Muscle of leg (tissue), 11 donors: ENCODE measurements around the gene FIGNL2. TPM values are rescaled to one million over a fixed set of nuclear protein-coding genes. Genes with fewer than 3 reads are reported as not detected.
A peak's percentile ranks its signal among the peaks of the same experiment; 100 is the strongest.

Source experiments
- DNase-seq: peaks from one replicate; pipeline ENCODE4 v3.0.0; 2013
- H3K27ac ChIP-seq: one replicate; pipeline ENCODE4 v1.5.1; 2013; ENCODE audit warnings: mild to moderate bottlenecking, low read length, control low read depth
- H3K27me3 ChIP-seq: one replicate; pipeline ENCODE4 v1.6.1; 2013; ENCODE audit warnings: low read length; ENCODE audit not compliant: control insufficient read depth, insufficient read depth
- H3K36me3 ChIP-seq: one replicate; pipeline ENCODE4 v1.6.1; 2013; ENCODE audit warnings: low read length; ENCODE audit not compliant: control insufficient read depth, insufficient read depth
- H3K4me1 ChIP-seq: one replicate; pipeline ENCODE4 v1.6.1; 2013; ENCODE audit warnings: low read length; ENCODE audit not compliant: control insufficient read depth, insufficient read depth
- H3K4me3 ChIP-seq: one replicate; pipeline ENCODE4 v1.5.1; 2013; ENCODE audit warnings: low read length, control low read depth
- H3K9me3 ChIP-seq: replicated peaks from 2 replicates; pipeline ENCODE4 v1.6.1; 2013; ENCODE audit warnings: low read depth, low read length; ENCODE audit not compliant: control insufficient read depth
- WGBS: methylation state at CpG from one replicate; pipeline ENCODE4 v1.1.5; 2013; ENCODE audit warnings: missing lambda C conversion rate; ENCODE audit not compliant: insufficient coverage; 5-methylcytosine and 5-hydroxymethylcytosine counted together
- polyA plus RNA-seq, 8 donors: library from polyadenylated mRNA; unstranded; fragments of 120-200 nt; gene quantifications; one replicate each; pipeline versions ENCODE4 v1.2.1 to v1.2.3, GENCODE V29; 2013; ENCODE audit warnings: inconsistent platforms in 1 of 8, low replicate concordance in 1 of 8; ENCODE audit not compliant: insufficient read length in 8 of 8, insufficient read depth in 1 of 8
- total RNA-seq: library from RNA; stranded (reverse); fragments of 120-200 nt; gene quantifications from one replicate; pipeline ENCODE4 v1.2.4, GENCODE V29; 2013

Gene FIGNL2
- total and polyA plus RNA-seq, 9 donors: 0.90 to 1.7 (median 1.5) TPM

DNA sequence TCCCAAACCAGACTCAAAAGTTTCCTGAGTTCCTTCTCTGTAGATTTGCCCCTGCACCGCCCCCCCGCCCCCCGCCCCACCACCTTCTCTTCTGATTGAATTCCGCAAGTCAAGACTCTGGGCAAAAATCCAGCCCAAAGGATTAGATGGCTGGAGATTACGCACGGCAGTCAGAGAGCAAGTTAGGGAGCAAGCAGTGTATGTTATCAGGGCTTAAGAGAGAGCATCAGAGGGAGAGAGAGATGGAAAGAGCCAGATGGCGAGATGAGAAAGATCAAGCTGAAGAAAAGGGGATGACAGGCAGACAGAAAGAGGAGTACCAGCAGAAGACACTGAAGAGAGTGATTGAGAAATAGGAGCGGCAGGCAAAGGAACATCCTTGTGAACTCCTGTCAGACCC, 25.5 kb upstream of the FIGNL2 start:
- Histone ChIP-seq H3K4me3 (no peak overlapping the region), H3K27me3 (peaks cover 20% of the 10 kb centered on the region), H3K36me3 (no peaks in the 10 kb centered on the region), H3K4me1 (peaks cover 10% of the 10 kb centered on the region), H3K9me3 (no peaks in the 10 kb centered on the region), H3K27ac (no peak overlapping the region)
- 38% methylated on average over 4 of the region's 8 CpGs for WGBS
- DNase-seq: no peak

DNA sequence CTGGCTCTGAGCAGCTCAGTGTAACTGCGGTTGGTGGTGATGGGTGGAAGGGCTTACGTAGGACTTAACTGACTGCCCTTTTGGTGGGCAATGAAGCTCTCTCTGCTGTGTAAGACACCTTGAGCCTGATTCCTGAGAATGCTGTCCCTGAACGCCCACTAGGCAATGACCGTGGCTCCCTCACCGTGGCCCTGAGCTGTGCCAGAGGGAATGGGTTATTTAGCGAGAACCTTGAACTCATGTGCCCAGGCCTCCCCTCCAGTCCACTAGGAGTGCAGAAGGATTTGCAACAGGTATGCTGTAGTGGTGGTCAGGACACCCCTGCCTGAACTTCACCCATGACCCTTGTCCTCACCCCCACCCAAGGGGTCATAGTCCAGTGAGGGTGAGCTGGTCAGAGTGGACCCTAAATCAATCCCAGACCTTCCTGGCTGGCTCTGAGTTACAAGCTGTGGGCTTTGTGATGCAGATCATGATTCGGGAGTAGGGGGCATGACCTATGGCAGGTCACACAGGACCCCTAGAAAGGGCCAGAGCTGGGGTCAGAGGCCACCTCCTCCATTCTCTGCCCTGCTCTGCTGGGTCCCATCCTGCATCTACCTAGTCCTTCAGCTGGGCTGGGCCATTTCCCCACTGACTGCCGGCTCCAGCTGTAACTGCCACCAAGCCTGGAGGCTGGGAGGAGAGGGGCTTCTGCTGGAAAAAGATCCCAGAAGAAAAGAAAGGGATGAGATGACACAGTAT, 24.9 kb upstream of the FIGNL2 start:
- H3K27ac ChIP-seq: no peak overlapping the region
- H3K9me3 ChIP-seq: no peaks in the 10 kb centered on the region
- peaks cover 26% of the 10 kb centered on the region for H3K27me3 ChIP-seq
- H3K4me3 ChIP-seq: no peak overlapping the region
- peaks cover 16% of the 10 kb centered on the region for H3K4me1 ChIP-seq
- no peak for DNase-seq
- no peaks in the 10 kb centered on the region for H3K36me3 ChIP-seq
- 83% methylated on average over 4 of the region's 8 CpGs for WGBS

DNA sequence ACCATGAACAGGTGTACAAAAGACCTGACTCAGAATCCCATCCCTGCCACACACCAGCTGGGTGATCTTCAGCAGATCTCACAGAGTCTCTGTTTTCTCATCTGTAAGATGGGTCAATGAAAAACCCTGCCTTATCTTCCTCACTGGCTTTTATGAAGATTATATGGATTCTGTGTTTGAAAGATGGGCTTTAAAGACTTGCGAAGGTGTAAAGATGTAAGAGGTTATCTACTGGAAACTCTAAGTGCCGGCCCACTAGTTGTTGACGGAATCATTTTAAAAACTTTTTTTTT, 24.1 kb upstream of the FIGNL2 start:
- H3K4me3 ChIP-seq: no peak overlapping the region
- no peaks in the 10 kb centered on the region for H3K36me3 ChIP-seq
- no peak overlapping the region for H3K27ac ChIP-seq
- H3K27me3 ChIP-seq: peaks cover 29% of the 10 kb centered on the region
- WGBS: no CpG with 5 or more reads among the region's 3 CpGs
- peaks cover 17% of the 10 kb centered on the region for H3K4me1 ChIP-seq
- DNase-seq: no peak
- no peaks in the 10 kb centered on the region for H3K9me3 ChIP-seq

DNA sequence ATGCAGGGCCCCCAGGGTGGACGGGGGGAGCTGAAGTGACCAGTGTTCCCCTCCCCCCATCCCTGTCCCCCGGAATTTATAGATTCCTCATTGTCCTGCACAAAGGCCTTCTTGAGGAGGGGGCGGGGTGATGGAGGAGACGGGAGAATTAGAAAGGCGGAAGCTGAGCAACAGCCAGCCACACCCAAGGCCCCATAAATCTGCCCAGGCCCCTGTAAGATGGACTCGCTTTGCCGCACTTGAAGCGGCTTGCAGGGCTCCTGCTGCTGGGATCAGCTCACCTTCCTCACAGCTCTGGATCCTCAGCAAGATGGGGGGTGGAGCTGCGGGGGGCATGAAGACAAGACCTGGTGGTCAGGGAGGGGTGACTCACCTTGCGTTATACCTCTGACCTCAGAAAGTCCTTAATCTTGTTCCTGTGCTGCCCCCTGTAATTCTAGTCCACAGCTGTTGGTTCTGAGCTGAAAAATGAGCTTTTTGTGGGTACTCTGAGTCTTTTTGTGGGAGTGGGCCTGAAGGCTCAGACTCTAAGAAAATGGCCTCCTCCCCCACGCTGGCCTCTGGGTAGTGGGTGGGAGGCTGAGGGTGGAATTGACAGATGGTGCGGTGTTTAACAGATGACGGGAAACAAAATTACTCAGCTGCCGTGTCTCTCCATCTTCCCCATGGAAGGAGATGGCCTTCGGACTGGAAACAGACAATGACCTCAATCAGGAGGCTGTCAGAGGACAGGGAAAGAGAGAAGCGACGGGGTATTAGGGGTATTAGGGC, 23.6 kb upstream of the FIGNL2 start:
- Histone ChIP-seq H3K9me3 (no peaks in the 10 kb centered on the region), H3K36me3 (no peaks in the 10 kb centered on the region), H3K4me1 (peaks cover 17% of the 10 kb centered on the region), H3K4me3 (no peak overlapping the region), H3K27me3 (peaks cover 29% of the 10 kb centered on the region), H3K27ac (no peak overlapping the region)
- no CpG with 5 or more reads among the region's 17 CpGs for WGBS
- DNase-seq: no peak

DNA sequence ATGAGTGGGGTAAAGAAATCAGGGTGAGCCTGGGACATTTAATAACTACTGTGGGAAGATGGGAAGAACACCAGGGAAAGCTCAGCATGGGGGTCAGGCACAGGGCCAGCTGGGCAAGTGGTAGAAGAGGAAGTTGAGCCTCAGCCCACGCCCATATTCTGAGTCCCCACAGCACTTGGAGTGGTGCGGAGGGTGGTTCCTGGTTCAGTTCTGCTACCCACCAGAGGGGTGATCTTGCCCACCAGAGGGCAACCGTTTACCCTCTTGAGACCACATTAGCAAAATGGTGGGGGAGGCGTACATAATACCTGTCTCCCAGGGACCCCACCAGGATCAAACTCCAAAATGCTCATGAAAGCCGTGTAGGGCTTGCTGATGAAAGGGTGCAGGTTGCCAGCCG, 22.6 kb upstream of the FIGNL2 start:
- Histone ChIP-seq H3K36me3 (no peaks in the 10 kb centered on the region), H3K9me3 (no peaks in the 10 kb centered on the region), H3K4me1 (peaks cover 17% of the 10 kb centered on the region), H3K27ac (no peak overlapping the region), H3K4me3 (no peak overlapping the region), H3K27me3 (peaks cover 29% of the 10 kb centered on the region)
- no peak for DNase-seq
- WGBS: 73% methylated on average over 3 of the region's 6 CpGs

DNA sequence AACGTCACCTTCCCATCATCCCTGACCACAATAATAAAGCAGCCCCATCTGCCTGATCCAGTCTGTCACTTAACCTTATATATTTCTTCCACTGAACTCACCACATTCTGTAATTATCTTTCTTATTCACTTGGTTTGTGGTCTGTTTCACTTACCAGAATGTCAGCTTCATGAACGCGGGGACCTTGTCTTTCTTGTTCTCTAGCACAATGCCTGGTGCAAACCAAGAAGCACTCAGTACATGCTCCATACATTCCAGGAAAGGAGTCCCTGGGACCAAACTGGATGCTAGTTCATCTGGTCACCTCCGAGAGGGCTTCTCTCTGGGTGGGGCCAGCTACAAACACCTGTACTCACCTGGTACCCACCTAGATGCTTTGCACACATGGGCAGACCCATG, 22.0 kb upstream of the FIGNL2 start:
- Histone ChIP-seq H3K27ac (peak overlapping the region; percentile 23), H3K9me3 (no peaks in the 10 kb centered on the region), H3K36me3 (no peaks in the 10 kb centered on the region), H3K4me3 (no peak overlapping the region), H3K4me1 (peaks cover 22% of the 10 kb centered on the region), H3K27me3 (peaks cover 29% of the 10 kb centered on the region)
- DNase-seq: no peak
- WGBS: 57% methylated on average over 4 of the region's 4 CpGs

DNA sequence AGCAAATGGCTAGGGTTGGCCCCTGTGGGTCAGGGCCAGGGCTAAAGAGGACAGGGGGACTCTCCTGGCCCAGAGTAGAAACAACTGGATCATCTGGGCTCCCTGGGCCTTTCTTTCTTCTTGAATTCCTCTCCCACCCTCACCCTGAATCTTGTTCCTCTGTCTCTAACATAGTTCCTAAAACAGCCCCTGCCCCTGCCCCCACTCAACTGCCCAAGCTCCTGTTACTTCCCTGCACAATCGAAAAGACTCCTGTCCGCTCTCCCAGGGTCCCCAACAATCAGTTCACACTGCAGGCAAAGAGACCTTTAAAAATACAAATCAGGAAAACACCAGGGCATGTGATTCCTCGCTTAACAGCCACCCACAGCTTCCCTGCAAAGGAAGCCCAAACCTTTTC, 21.4 kb upstream of the FIGNL2 start:
- H3K4me3 ChIP-seq: no peak overlapping the region
- DNase-seq: no peak
- H3K9me3 ChIP-seq: no peaks in the 10 kb centered on the region
- H3K36me3 ChIP-seq: no peaks in the 10 kb centered on the region
- WGBS: 48% methylated on average over 3 of the region's 3 CpGs
- peaks cover 28% of the 10 kb centered on the region for H3K4me1 ChIP-seq
- H3K27ac ChIP-seq: peak overlapping the region; percentile 23
- peaks cover 30% of the 10 kb centered on the region for H3K27me3 ChIP-seq

DNA sequence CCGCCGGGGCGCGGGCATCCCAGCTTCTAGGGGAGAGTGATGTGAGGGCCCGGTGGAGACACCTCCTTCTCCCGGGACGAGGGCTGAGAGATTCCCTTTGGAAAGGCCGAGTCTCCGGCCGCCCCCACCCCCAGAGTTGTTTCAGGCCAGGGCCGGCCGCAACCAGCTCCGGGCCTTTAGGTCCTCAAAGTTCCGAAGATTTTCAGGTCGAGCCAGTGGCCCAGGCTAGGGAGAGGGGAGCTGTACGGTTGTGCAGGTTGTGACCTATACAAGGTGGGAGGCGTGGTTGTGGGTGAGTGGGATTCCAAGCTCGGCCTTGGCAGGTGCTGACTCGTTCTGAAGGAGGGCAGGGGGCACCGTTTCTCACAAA, 21.0 kb upstream of the FIGNL2 start:
- H3K4me1 ChIP-seq: peaks cover 32% of the 10 kb centered on the region
- peak overlapping the region; percentile 23 for H3K27ac ChIP-seq
- DNase-seq: no peak
- H3K9me3 ChIP-seq: no peaks in the 10 kb centered on the region
- no peaks in the 10 kb centered on the region for H3K36me3 ChIP-seq
- peaks cover 35% of the 10 kb centered on the region for H3K27me3 ChIP-seq
- WGBS: 14% methylated on average over 18 of the region's 20 CpGs
- H3K4me3 ChIP-seq: peak overlapping the region; percentile 53

DNA sequence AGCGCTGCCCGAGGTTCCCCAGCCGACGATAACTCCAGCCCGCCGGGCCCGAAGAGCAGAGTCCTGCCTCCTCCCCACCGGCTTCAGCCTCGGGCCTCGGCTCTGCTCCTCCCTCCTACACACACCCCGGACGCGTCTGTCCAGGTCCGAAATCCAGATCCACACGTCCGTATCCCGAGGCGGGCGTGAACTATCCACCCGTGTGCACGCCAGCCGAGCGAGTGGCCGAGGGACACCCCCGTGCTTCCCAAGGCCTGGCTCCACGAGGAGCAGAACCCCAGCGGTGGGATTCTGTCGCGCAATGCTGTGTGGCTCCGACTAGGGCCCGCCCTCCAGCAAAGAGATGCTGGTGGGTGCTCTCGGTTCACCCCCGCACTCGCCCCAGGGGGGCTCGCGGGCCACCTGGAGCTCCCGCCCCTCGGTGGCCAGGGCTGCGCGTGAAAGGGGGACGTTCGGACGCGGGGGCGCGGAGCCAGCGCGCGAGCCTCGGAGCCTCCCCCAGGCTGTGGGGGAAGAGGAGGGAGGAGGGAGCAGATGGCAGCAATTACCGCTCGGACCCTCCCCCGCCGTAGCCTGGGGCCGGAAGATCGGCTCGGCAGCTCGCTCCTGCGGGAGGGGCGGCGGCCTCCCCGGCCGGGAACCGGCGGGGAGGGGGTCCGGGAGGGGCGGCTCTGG, 20.4 kb upstream of the FIGNL2 start:
- H3K27ac ChIP-seq: peak overlapping the region; percentile 35
- peaks cover 40% of the 10 kb centered on the region for H3K27me3 ChIP-seq
- peaks cover 37% of the 10 kb centered on the region for H3K4me1 ChIP-seq
- peak overlapping the region; percentile 53 for H3K4me3 ChIP-seq
- WGBS: 1% methylated on average over 56 of the region's 67 CpGs
- H3K36me3 ChIP-seq: no peaks in the 10 kb centered on the region
- H3K9me3 ChIP-seq: no peaks in the 10 kb centered on the region
- peak; percentile 73 for DNase-seq

DNA sequence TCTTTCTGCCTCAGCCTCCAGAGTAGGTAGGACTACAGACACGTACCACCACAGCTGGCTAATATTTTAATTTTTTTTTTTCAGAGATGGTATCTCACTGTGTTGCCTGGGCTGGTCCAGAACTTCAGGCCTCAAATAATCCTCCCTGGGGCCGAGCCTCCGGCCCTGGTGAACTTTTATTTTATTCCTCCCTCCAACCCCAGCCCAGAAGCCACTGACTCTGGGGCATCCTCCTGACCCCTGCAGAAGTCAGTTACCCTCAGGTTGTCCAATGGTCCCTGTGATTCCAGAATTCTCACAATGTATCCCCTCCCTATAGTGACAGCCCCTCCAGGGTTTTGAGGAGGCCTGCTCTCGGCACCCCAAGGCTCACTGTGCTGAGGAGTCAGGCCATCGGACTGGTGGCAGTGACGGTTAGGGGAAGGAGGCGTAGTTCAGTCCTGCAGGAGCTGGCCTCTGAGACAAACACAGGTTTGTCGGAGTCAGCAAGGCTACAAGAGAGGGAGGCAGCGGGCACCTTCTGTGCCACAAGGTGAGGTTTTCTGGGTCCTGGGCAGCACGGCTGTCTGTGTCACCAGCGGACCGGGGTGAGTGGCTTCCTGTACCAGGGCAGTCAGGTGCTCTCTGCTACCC, 19.4 kb upstream of the FIGNL2 start:
- H3K27me3 ChIP-seq: peaks cover 42% of the 10 kb centered on the region
- DNase-seq: no peak
- H3K36me3 ChIP-seq: no peaks in the 10 kb centered on the region
- peaks cover 47% of the 10 kb centered on the region for H3K4me1 ChIP-seq
- WGBS: 93% methylated on average over 11 of the region's 12 CpGs
- H3K9me3 ChIP-seq: no peaks in the 10 kb centered on the region
- no peak overlapping the region for H3K4me3 ChIP-seq
- no peak overlapping the region for H3K27ac ChIP-seq
